IMR-90 (cell line): Measurements from ENCODE around the gene CCDC148.

Experiments used
- BHLHE40 ChIP-seq: fragments of 150-350 bp; IDR thresholded peaks from 2 replicates; pipeline ENCODE4 v1.6.1; 2016; ENCODE audit warnings: mild to moderate bottlenecking, low read depth, low read length
- CEBPB ChIP-seq: IDR thresholded peaks from 2 replicates; pipeline ENCODE4 v1.6.1; 2012; ENCODE audit warnings: low read depth, low read length, improper control_type of control experiment
- CHD1 ChIP-seq: IDR thresholded peaks from 2 replicates; pipeline ENCODE4 v1.6.1; 2012; ENCODE audit warnings: low read depth, low read length, improper control_type of control experiment
- CTCF ChIP-seq: conservative IDR thresholded peaks from 2 replicates; pipeline ENCODE4 v1.5.1; 2012; ENCODE audit warnings: mild to moderate bottlenecking, low read depth, low read length, improper control_type of control experiment
- ELK1 ChIP-seq: fragments of 150-350 bp; IDR thresholded peaks from 2 replicates; pipeline ENCODE4 v1.6.1; 2016; ENCODE audit warnings: low read depth, mild to moderate bottlenecking, low read length, moderate library complexity, borderline replicate concordance
- FOS ChIP-seq: fragments of 150-350 bp; IDR thresholded peaks from 2 replicates; pipeline ENCODE4 v1.6.1; 2016; ENCODE audit warnings: low read depth, low read length
- MAFK ChIP-seq: IDR thresholded peaks from 2 replicates; pipeline ENCODE4 v1.6.1; 2012; ENCODE audit warnings: low read depth, low read length, improper control_type of control experiment
- MAZ ChIP-seq: IDR thresholded peaks from 2 replicates; pipeline ENCODE4 v1.6.1; 2012; ENCODE audit warnings: low read depth, mild to moderate bottlenecking, low read length, improper control_type of control experiment, moderate library complexity, borderline replicate concordance
- MXI1 ChIP-seq: IDR thresholded peaks from 2 replicates; pipeline ENCODE4 v1.6.1; 2012; ENCODE audit warnings: low read depth, mild to moderate bottlenecking, low read length, moderate library complexity, borderline replicate concordance
- NFE2L2 ChIP-seq: fragments of 150-350 bp; IDR thresholded peaks from 2 replicates; pipeline ENCODE4 v1.6.1; 2016; ENCODE audit warnings: low read depth, mild to moderate bottlenecking, low read length
- POLR2A ChIP-seq: IDR thresholded peaks from 2 replicates; pipeline ENCODE4 v1.6.1; 2012; ENCODE audit warnings: mild to moderate bottlenecking, low read depth, low read length
- RAD21 ChIP-seq: IDR thresholded peaks from 2 replicates; pipeline ENCODE4 v1.6.1; 2012; ENCODE audit warnings: low read length, improper control_type of control experiment
- SMC3 ChIP-seq: fragments of 150-350 bp; IDR thresholded peaks from 2 replicates; pipeline ENCODE4 v1.6.1; 2016; ENCODE audit warnings: low read depth, mild to moderate bottlenecking, antibody characterized with exemption, low read length, moderate library complexity
- USF2 ChIP-seq: fragments of 150-350 bp; IDR thresholded peaks from 2 replicates; pipeline ENCODE4 v1.6.1; 2017; ENCODE audit warnings: mild to moderate bottlenecking, antibody characterized with exemption, low read length, low read depth

DNA sequence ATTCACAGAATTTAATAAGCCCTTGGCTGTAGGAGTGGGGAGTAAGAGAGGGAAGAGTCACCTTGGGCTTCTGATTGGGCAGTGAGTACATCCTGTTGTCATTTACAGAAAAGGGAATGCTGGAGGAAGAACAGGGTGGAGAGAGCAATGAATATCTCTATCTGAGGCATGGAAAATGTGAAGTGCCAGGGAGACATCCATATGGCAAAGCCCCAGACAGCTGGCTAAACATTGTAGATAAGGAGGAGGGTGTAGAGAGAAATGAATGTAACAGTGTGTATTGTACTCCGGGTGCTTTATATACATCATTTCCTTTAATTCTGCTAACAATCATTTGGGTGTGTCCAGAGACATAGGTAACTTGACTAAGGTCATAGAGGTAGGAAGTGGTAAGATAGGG, 251.3 kb downstream of the CCDC148 start:
- TF ChIP-seq RAD21: no peak
- no peak for TF ChIP-seq CTCF
- TF ChIP-seq POLR2A: no peak
- TF ChIP-seq MAFK: no peak
- no peak for TF ChIP-seq ELK1
- no peak for TF ChIP-seq SMC3
- no peak for TF ChIP-seq CHD1
- TF ChIP-seq USF2: no peak
- TF ChIP-seq MXI1: no peak
- no peak for TF ChIP-seq CEBPB
- no peak for TF ChIP-seq MAZ
- TF ChIP-seq NFE2L2: no peak
- TF ChIP-seq FOS: no peak
- TF ChIP-seq BHLHE40: no peak
